BE2C (cell line): ENCODE results near the gene CAMTA1.
A peak's percentile ranks its signal among the peaks of the same experiment; 100 is the strongest.

ENCODE experiments used
- DNase-seq: peaks from one replicate; pipeline ENCODE4 v3.0.0-alpha.2; 2020
- H3K27me3 ChIP-seq: fragments of 250-450 bp; sonication (Bioruptor Pico); 2 replicates; pipeline ENCODE4 v1.5.1; 2020; ENCODE audit warnings: mild to moderate bottlenecking
- H3K36me3 ChIP-seq: fragments of 250-450 bp; sonication (Bioruptor Pico); 2 replicates; pipeline ENCODE4 v1.5.1; 2020; ENCODE audit warnings: mild to moderate bottlenecking
- H3K4me1 ChIP-seq: fragments of 250-450 bp; sonication (Bioruptor Pico); 2 replicates; pipeline ENCODE4 v1.5.1; 2020
- H3K4me3 ChIP-seq: 2 replicates; pipeline ENCODE4 v1.5.1; 2011; ENCODE audit warnings: low read depth, low read length
- H3K9me3 ChIP-seq: fragments of 250-450 bp; sonication (Bioruptor Pico); 2 replicates; pipeline ENCODE4 v1.5.1; 2020
- CTCF ChIP-seq: IDR thresholded peaks from 2 replicates; pipeline ENCODE4 v1.5.1; 2012; ENCODE audit warnings: mild to moderate bottlenecking, low read depth, low read length

Gene CAMTA1

GRCh38 chr1:7301664-7301981, 516.4 kb downstream of the CAMTA1 start:
- no peaks in the 10 kb centered on the region; the same call in 1 of the 2 replicates for H3K4me1 ChIP-seq
- H3K4me3 ChIP-seq: no peak overlapping the region
- H3K27me3 ChIP-seq: no peaks in the 10 kb centered on the region
- no peaks in the 10 kb centered on the region for H3K9me3 ChIP-seq
- no peak for TF ChIP-seq CTCF
- DNase-seq: no peak
- H3K36me3 ChIP-seq: no peaks in the 10 kb centered on the region

GRCh38 chr1:7302126-7302525, 516.9 kb downstream of the CAMTA1 start:
- DNase-seq: no peak
- TF ChIP-seq CTCF: no peak
- no peaks in the 10 kb centered on the region for H3K36me3 ChIP-seq
- no peak overlapping the region for H3K4me3 ChIP-seq
- H3K27me3 ChIP-seq: no peaks in the 10 kb centered on the region
- no peaks in the 10 kb centered on the region for H3K9me3 ChIP-seq
- H3K4me1 ChIP-seq: no peaks in the 10 kb centered on the region; the same call in 1 of the 2 replicates

GRCh38 chr1:7302873-7303272, 517.6 kb downstream of the CAMTA1 start:
- peak; percentile 20 for DNase-seq
- Histone ChIP-seq H3K4me1 (no peaks in the 10 kb centered on the region; the same call in 1 of the 2 replicates), H3K36me3 (no peaks in the 10 kb centered on the region), H3K9me3 (no peaks in the 10 kb centered on the region), H3K27me3 (no peaks in the 10 kb centered on the region), H3K4me3 (no peak overlapping the region)
- TF ChIP-seq CTCF: peak; percentile 36

GRCh38 chr1:7303554-7304317, 518.5 kb downstream of the CAMTA1 start:
- Histone ChIP-seq H3K4me1 (no peaks in the 10 kb centered on the region; the same call in 1 of the 2 replicates), H3K9me3 (no peaks in the 10 kb centered on the region), H3K36me3 (no peaks in the 10 kb centered on the region), H3K27me3 (no peaks in the 10 kb centered on the region), H3K4me3 (no peak overlapping the region)
- DNase-seq: no peak
- TF ChIP-seq CTCF: no peak

- H3K36me3 ChIP-seq: no peaks in the 10 kb centered on the region
- TF ChIP-seq CTCF: no peak
- DNase-seq: peak; percentile 81
Measured at GRCh38 chr1:7313081-7313546, 527.9 kb downstream of the CAMTA1 start.

GRCh38 chr1:7313826-7314225, 528.6 kb downstream of the CAMTA1 start:
- H3K36me3 ChIP-seq: no peaks in the 10 kb centered on the region
- H3K4me1 ChIP-seq: peaks cover 3% of the 10 kb centered on the region; the same call in 1 of the 2 replicates
- H3K27me3 ChIP-seq: no peaks in the 10 kb centered on the region
- no peaks in the 10 kb centered on the region for H3K9me3 ChIP-seq
- no peak overlapping the region for H3K4me3 ChIP-seq
- DNase-seq: no peak
- no peak for TF ChIP-seq CTCF

More at GRCh38 chr1:7313081-7313546, 527.9 kb downstream of the CAMTA1 start:
- Histone ChIP-seq H3K4me1 (peaks cover 3% of the 10 kb centered on the region; the same call in 1 of the 2 replicates), H3K27me3 (no peaks in the 10 kb centered on the region), H3K4me3 (no peak overlapping the region), H3K9me3 (no peaks in the 10 kb centered on the region)
